Activated naive CD4-positive, alpha-beta T cell treated with anti-CD3 and anti-CD28 coated beads, Interleukin-2, amount 50 U/mL, for 16 hours (primary cell): ENCODE measurements around the gene CCR3.

ENCODE experiments used
- DNase-seq: peaks from one replicate; pipeline ENCODE4 v3.0.0-alpha.2; 2020

CCR3 gene

GRCh38 chr3:46299608-46300460 is 57.6 kb downstream of the CCR3 start:
- no peak for DNase-seq

GRCh38 chr3:46300461-46300789 is 58.2 kb downstream of the CCR3 start:
- no peak for DNase-seq

GRCh38 chr3:46301122-46301835 is 59.0 kb downstream of the CCR3 start:
- no peak for DNase-seq

- no peak for DNase-seq
Observed at GRCh38 chr3:46303240-46303639, 61.0 kb downstream of the CCR3 start.

DNA sequence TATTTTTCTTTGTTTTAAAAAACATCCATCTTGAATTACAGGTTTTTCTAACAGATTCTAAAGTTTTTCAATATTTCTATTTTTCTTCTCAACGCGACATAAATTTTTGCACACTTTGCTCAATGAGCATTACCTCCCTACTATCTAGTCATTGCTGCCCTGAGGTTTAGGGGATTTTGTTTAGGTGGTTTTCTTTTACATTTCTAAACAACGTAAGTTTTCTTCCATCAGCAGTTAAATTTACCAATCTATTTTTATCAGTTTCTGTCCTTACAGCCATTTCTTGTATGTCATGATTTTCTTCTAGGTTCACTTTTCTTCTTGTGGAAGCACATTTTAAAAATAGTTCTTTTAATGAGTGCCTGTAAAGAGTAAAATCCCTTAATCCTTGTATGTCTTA is 62.5 kb downstream of the CCR3 start:
- DNase-seq = no peak

GRCh38 chr3:46312991-46313390 is 70.7 kb downstream of the CCR3 start:
- no peak for DNase-seq

DNA sequence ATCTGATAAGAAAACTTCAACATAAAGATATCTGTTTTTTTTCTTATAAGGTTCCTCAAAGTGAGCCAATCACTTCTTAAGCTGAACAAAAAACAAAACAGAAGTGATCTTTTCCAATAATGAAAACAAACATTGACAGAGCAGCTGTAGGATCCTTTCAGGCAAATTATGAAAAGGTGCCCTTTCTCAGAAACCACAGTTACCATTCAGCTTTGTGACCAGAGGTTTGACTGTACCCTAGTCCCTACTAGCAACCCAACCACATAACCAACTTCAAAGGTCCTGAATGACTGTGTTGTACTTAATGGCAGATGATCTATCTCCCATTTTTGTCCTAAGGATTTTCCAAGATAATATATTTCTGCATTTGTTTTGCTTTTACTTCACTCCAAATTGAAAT is 72.3 kb downstream of the CCR3 start:
- DNase-seq = no peak

GRCh38 chr3:46316206-46316605 is 73.9 kb downstream of the CCR3 start:
- no peak for DNase-seq
